A673 (cell line): ENCODE data around the gene APOF. TPM values are rescaled to one million over a fixed set of nuclear protein-coding genes. Genes with fewer than 3 reads are reported as not detected.
A peak's percentile ranks its signal among the peaks of the same experiment; 100 is the strongest.

Experiments
- BruUV-seq: library from RNA; stranded (reverse); fragments of 400-500 nt; replicated peaks from 2 replicates; lab custom pipeline; 2021; lab: Mats Ljungman, UMichigan
- CTCF ChIA-PET: fragments of 300-600 bp; sonication (Branson Sonifier 250); formaldehyde crosslinking; loops from one replicate; lab custom pipeline; 2022; ENCODE audit warnings: antibody characterized with exemption; lab: Charles Lee
- POLR2A ChIA-PET: fragments of 300-600 bp; sonication (Branson Sonifier 250); formaldehyde crosslinking; loops from one replicate; lab custom pipeline; 2022; ENCODE audit warnings: antibody characterized with exemption; ENCODE audit not compliant: low non-redundant PET; lab: Charles Lee
- DNase-seq: peaks from one replicate; pipeline ENCODE4 v3.0.0-alpha.2; 2015; ENCODE audit warnings: low spot score
- H3K27ac ChIP-seq: fragments of 200-600 bp; sonication (generic); 2 replicates; pipeline ENCODE4 v1.5.1; 2016; ENCODE audit warnings: mixed run types, low read depth, mild to moderate bottlenecking, mixed read lengths, antibody characterized with exemption, low read length; ENCODE audit not compliant: poor library complexity, severe bottlenecking
- H3K27me3 ChIP-seq: fragments of 200-600 bp; sonication (generic); replicated peaks from 2 replicates; pipeline ENCODE4 v1.6.1; 2017; ENCODE audit warnings: mixed run types, low read depth, mild to moderate bottlenecking, mixed read lengths, antibody characterized with exemption, low read length; ENCODE audit not compliant: insufficient read depth, poor library complexity
- H3K36me3 ChIP-seq: fragments of 200-600 bp; sonication (generic); 2 replicates; pipeline ENCODE4 v1.6.1; 2016; ENCODE audit warnings: mixed run types, mild to moderate bottlenecking, mixed read lengths, antibody characterized with exemption, low read length; ENCODE audit not compliant: insufficient read depth, poor library complexity, severe bottlenecking
- H3K4me1 ChIP-seq: fragments of 200-600 bp; sonication (generic); 2 replicates; pipeline ENCODE4 v1.6.1; 2017; ENCODE audit warnings: mixed run types, mild to moderate bottlenecking, mixed read lengths, antibody characterized with exemption, low read length; ENCODE audit not compliant: insufficient read depth, poor library complexity, severe bottlenecking
- H3K4me3 ChIP-seq: fragments of 200-600 bp; sonication (generic); 2 replicates; pipeline ENCODE4 v1.5.1; 2016; ENCODE audit warnings: low read depth, mixed run types, mild to moderate bottlenecking, mixed read lengths, low read length; ENCODE audit not compliant: poor library complexity, severe bottlenecking
- H3K9me3 ChIP-seq: fragments of 200-600 bp; sonication (generic); 2 replicates; pipeline ENCODE4 v1.6.1; 2016; ENCODE audit warnings: mixed run types, low read depth, mild to moderate bottlenecking, mixed read lengths, antibody characterized with exemption, low read length; ENCODE audit not compliant: poor library complexity, severe bottlenecking
- CTCF ChIP-seq: fragments of 300-800, 200-600 bp; sonication (generic); conservative IDR thresholded peaks from 2 replicates; pipeline ENCODE4 v1.5.1; 2017; ENCODE audit warnings: low read depth, mild to moderate bottlenecking, antibody characterized with exemption, low read length, moderate library complexity, mixed read lengths
- EZH2 ChIP-seq: fragments of 200-600 bp; sonication (generic); IDR thresholded peaks from 2 replicates; pipeline ENCODE4 v1.6.1; 2017; ENCODE audit warnings: borderline replicate concordance, low read depth, mild to moderate bottlenecking, mixed read lengths, antibody characterized with exemption, low read length; ENCODE audit not compliant: poor library complexity, severe bottlenecking
- intact Hi-C: fragments of 100-400 bp; cut with micrococcal nuclease; formaldehyde crosslinking; loops from one replicate; pipeline ENCODE4 v1.10.0; 2022; ENCODE audit not compliant: unreplicated experiment
- total RNA-seq: library from RNA; stranded (reverse); gene quantifications from 2 replicates; pipeline ENCODE4 v1.2.3, GENCODE V29; 2021

Gene APOF
- total RNA-seq, 1 experiment from 2014 or later = not detected

GRCh38 chr12:56366948-56367347, 4.3 kb upstream of the APOF start:
- ChIA-PET CTCF (no interaction called here), POLR2A (no interaction called here)

DNA sequence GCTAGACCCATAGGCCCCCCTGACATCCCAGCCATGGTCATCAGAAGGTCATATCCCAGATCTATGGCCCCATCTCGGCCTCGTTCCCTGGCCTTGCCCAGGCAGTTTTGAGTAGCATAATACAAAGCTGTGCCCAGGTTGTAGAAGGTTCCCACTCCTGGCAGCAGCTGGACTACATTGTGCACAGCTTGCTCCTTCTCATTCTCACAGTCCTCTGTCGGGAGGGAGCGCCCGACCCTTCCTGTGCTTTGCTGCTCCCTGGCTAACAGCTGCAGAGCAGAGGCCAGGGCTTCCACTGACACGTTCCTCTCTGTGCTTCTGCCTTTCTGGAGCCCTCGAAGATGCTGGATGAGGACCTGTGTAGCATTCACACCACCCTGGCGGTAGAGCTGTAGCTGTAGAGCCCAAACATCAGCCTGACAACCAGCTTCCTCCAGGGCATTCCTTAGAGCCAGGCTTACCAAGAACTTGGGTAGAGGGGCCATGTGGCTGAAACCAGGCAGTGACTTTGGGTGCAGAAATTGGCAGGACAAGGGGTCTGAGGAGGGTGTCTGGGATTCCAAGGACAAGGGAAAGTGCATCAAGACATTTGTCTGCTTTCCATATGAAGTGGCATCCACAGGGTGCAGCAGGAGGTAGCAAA, 1.0 kb downstream of the APOF start:
- CTCF ChIA-PET = interaction anchor here (1.0 kb wide), 1 partner anchor 102 kb away, joined by 3 read pairs; no protein-coding TSS in a partner anchor
- POLR2A ChIA-PET = interaction anchor here (0.6 kb wide), 1 partner anchor 244 kb away, joined by 5 read pairs; no protein-coding TSS in a partner anchor
- H3K4me1 ChIP-seq = peaks cover 8% of the 10 kb centered on the region
- H3K27me3 ChIP-seq = no peaks in the 10 kb centered on the region
- no peaks in the 10 kb centered on the region for H3K9me3 ChIP-seq
- TF ChIP-seq CTCF (no peak), EZH2 (no peak)
- H3K36me3 ChIP-seq = no peaks in the 10 kb centered on the region
- BruUV-seq = no TSS peak
- H3K4me3 ChIP-seq = no peak overlapping the region
- DNase-seq = no peak
- intact Hi-C loops = no loop called here
- no peak overlapping the region for H3K27ac ChIP-seq

More at GRCh38 chr12:56366948-56367347, 4.3 kb upstream of the APOF start:
- no TSS peak for BruUV-seq
- no peaks in the 10 kb centered on the region for H3K27me3 ChIP-seq
- no peak overlapping the region for H3K4me3 ChIP-seq
- no peak for DNase-seq
- no peaks in the 10 kb centered on the region for H3K36me3 ChIP-seq
- intact Hi-C loops = no loop called here
- H3K27ac ChIP-seq = no peak overlapping the region
- TF ChIP-seq EZH2 (no peak), CTCF (no peak)
- H3K4me1 ChIP-seq = no peaks in the 10 kb centered on the region
- no peaks in the 10 kb centered on the region for H3K9me3 ChIP-seq

- TF ChIP-seq EZH2 (no peak), CTCF (no peak)
- POLR2A ChIA-PET = interaction anchor here (0.5 to 1.4 kb wide), 2 partner anchors 26 to 44 kb away, joined by 3 to 7 read pairs; partner anchors contain the start of gene CNPY2
- H3K27ac ChIP-seq = peak within 1 kb of the TSS; percentile 66
- DNase-seq = peak; percentile 100
- intact Hi-C loops = no loop called here
- H3K4me1 ChIP-seq = peaks cover 8% of the 10 kb centered on the region
- CTCF ChIA-PET = interaction anchor here (0.9 to 1.4 kb wide), 3 partner anchors 44 to 277 kb away, joined by 3 to 6 read pairs (median 5); partner anchors contain the start of genes CNPY2 and SMARCC2
- H3K4me3 ChIP-seq = peak within 1 kb of the TSS; percentile 67
- H3K9me3 ChIP-seq = no peaks in the 10 kb centered on the region
- H3K27me3 ChIP-seq = no peaks in the 10 kb centered on the region
- BruUV-seq = no TSS peak
- H3K36me3 ChIP-seq = peaks cover 8% of the 10 kb centered on the region
Measured at GRCh38 chr12:56359851-56360767, 2.5 kb downstream of the APOF start, which contains the start of gene STAT2. Gene STAT2, minus strand, starts transcription at chr12:56360107. Its CDS starts 3,536 bp downstream, at chr12:56356571.
